Measurements from ENCODE around the gene RPP21.

DNA sequence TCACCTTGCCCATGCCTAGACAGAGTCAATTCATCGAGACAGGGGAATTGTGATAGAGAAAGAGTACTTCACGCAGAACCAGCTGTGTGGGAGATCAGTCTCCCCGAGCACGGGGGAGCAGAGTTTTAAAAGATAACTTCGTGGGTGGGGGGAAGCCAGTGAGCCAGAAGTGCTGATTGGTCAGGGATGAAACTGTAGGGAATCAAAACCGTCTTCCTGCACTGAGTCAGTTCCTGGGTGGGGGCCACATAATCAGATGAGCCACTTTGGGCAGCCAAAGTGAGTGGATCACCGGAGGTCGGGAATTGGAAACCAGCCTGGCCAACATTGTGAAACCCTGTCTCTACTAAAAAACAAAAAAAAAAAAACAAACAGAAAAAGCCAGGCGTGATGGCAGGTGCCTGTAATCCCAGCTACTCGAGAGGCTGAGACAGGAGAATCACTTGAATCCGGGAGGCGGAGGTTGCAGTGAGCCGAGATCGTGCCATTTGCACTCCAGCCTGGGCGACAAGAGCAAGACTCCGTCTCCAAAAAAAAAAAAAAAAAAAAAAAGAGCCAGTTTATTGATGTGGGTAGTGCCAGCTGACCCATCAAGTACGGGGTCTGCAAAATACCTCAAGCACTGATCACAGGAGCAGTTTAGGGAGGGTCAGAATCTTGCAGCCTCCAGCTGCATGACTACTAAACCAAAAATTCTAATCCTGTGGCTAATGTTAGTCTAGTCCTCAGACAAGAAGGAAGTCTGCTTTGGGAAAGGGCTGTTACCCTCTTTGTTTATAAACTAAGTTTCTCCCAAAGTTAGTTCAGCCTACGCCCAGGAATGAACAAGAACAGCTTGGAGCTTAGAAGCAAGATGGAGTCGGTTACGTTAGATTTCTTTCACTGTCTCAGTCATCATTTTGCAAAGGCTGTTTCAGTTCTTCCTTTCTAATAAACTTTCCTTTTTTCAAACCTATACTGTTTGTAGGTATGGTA lies 22.1 kb upstream of the RPP21 start:
- TF ChIP-seq, protein P1, sequence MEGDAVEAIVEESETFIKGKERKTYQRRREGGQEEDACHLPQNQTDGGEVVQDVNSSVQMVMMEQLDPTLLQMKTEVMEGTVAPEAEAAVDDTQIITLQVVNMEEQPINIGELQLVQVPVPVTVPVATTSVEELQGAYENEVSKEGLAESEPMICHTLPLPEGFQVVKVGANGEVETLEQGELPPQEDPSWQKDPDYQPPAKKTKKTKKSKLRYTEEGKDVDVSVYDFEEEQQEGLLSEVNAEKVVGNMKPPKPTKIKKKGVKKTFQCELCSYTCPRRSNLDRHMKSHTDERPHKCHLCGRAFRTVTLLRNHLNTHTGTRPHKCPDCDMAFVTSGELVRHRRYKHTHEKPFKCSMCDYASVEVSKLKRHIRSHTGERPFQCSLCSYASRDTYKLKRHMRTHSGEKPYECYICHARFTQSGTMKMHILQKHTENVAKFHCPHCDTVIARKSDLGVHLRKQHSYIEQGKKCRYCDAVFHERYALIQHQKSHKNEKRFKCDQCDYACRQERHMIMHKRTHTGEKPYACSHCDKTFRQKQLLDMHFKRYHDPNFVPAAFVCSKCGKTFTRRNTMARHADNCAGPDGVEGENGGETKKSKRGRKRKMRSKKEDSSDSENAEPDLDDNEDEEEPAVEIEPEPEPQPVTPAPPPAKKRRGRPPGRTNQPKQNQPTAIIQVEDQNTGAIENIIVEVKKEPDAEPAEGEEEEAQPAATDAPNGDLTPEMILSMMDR (IDR thresholded peaks at IDR 0.05): no peak
- TF ChIP-seq POLR2AphosphoS5 (IDR thresholded peaks at IDR 0.05; ENCODE audit: low read depth, low read length) (no peak), SIN3A (IDR thresholded peaks at IDR 0.05; ENCODE audit: borderline replicate concordance, insufficient read depth, low read depth, low read length) (no peak)
